ACC112 (cell line): ENCODE results near the gene P2RX5.

ENCODE experiments used
- H2AFZ ChIP-seq: fragments of 200-600 bp; sonication (generic); one replicate; pipeline ENCODE4 v1.6.0; 2017; ENCODE audit warnings: antibody characterized with exemption, low read length; ENCODE audit not compliant: unreplicated experiment
- H3K27ac ChIP-seq: fragments of 200-600 bp; sonication (generic); 2 replicates; pipeline ENCODE4 v1.5.1; 2014; ENCODE audit warnings: low read depth, mild to moderate bottlenecking, antibody characterized with exemption, low read length, moderate library complexity
- H3K27me3 ChIP-seq: fragments of 200-600 bp; sonication (generic); 2 replicates; pipeline ENCODE4 v1.6.1; 2014; ENCODE audit warnings: mild to moderate bottlenecking, antibody characterized with exemption, low read length, moderate library complexity, mixed read lengths; ENCODE audit not compliant: insufficient read depth
- H3K36me3 ChIP-seq: fragments of 200-600 bp; sonication (generic); 2 replicates; pipeline ENCODE4 v1.6.1; 2016; ENCODE audit warnings: mild to moderate bottlenecking, antibody characterized with exemption, low read length, moderate library complexity, mixed read lengths; ENCODE audit not compliant: insufficient read depth
- H3K4me1 ChIP-seq: fragments of 200-600 bp; sonication (generic); one replicate; pipeline ENCODE4 v1.6.1; 2016; ENCODE audit warnings: low read length, mixed read lengths; ENCODE audit not compliant: insufficient read depth, unreplicated experiment, control insufficient read depth
- H3K4me3 ChIP-seq: fragments of 200-600 bp; sonication (generic); 2 replicates; pipeline ENCODE4 v1.5.1; 2014; ENCODE audit warnings: mild to moderate bottlenecking, low read depth, low read length
- H3K79me2 ChIP-seq: fragments of 200-600 bp; sonication (generic); one replicate; pipeline ENCODE4 v1.6.0; 2016; ENCODE audit warnings: low read length; ENCODE audit not compliant: control insufficient read depth, unreplicated experiment, insufficient read depth

P2RX5 gene

GRCh38 chr17:3681057-3681456 lies 14.9 kb downstream of the P2RX5 start:
- Histone ChIP-seq H3K27ac (no peak overlapping the region), H3K4me1 (no peaks in the 10 kb centered on the region), H3K4me3 (no peak overlapping the region), H3K36me3 (no peaks in the 10 kb centered on the region), H3K79me2 (no peaks in the 10 kb centered on the region), H3K27me3 (no peaks in the 10 kb centered on the region), H2AFZ (no peak overlapping the region)

- H2AFZ ChIP-seq: no peak overlapping the region
- H3K4me3 ChIP-seq: no peak overlapping the region
- H3K27ac ChIP-seq: no peak overlapping the region
- no peaks in the 10 kb centered on the region for H3K27me3 ChIP-seq
- H3K36me3 ChIP-seq: no peaks in the 10 kb centered on the region
- H3K79me2 ChIP-seq: no peaks in the 10 kb centered on the region
- H3K4me1 ChIP-seq: no peaks in the 10 kb centered on the region
Measured at GRCh38 chr17:3679531-3680126, 16.3 kb downstream of the P2RX5 start.

- Histone ChIP-seq H3K27me3 (no peaks in the 10 kb centered on the region), H2AFZ (no peak overlapping the region), H3K36me3 (no peaks in the 10 kb centered on the region), H3K4me1 (no peaks in the 10 kb centered on the region), H3K4me3 (no peak overlapping the region), H3K27ac (no peak overlapping the region), H3K79me2 (no peaks in the 10 kb centered on the region)
Measured at GRCh38 chr17:3678821-3679530, 17.0 kb downstream of the P2RX5 start.

GRCh38 chr17:3678095-3678820 lies 17.7 kb downstream of the P2RX5 start:
- Histone ChIP-seq H3K36me3 (no peaks in the 10 kb centered on the region), H3K4me1 (no peaks in the 10 kb centered on the region), H3K4me3 (no peak overlapping the region), H3K79me2 (no peaks in the 10 kb centered on the region), H2AFZ (no peak overlapping the region), H3K27ac (no peak overlapping the region), H3K27me3 (no peaks in the 10 kb centered on the region)

DNA sequence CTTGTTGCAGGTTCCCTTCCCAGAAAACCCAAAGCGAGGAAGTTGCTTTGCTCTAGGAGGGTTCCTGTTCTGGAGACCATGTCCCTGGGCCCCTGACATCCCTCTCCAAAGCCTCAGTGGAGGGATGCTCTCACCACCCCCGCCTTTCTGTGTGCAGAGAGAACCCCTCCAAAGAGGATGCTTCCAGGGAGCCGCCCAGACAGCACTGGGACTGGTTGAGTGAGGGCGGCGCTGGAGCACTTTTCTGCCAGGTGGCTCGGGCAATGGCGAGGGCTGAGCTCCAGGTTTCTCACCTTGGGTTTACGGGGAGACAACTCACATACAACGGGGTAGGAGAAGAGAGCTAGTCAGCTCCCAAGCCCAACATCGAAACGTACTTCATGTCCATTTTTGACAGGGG lies 20.1 kb downstream of the P2RX5 start:
- H3K4me1 ChIP-seq: no peaks in the 10 kb centered on the region
- no peaks in the 10 kb centered on the region for H3K27me3 ChIP-seq
- no peak overlapping the region for H3K4me3 ChIP-seq
- H3K27ac ChIP-seq: no peak overlapping the region
- no peaks in the 10 kb centered on the region for H3K79me2 ChIP-seq
- no peaks in the 10 kb centered on the region for H3K36me3 ChIP-seq
- no peak overlapping the region for H2AFZ ChIP-seq

- peaks cover 23% of the 10 kb centered on the region for H3K79me2 ChIP-seq
- no peak overlapping the region for H3K4me3 ChIP-seq
- H3K27ac ChIP-seq: no peak overlapping the region
- no peaks in the 10 kb centered on the region for H3K27me3 ChIP-seq
- H3K36me3 ChIP-seq: no peaks in the 10 kb centered on the region
- no peak overlapping the region for H2AFZ ChIP-seq
- H3K4me1 ChIP-seq: peaks cover 9% of the 10 kb centered on the region
Measured at GRCh38 chr17:3672571-3672970, 23.4 kb downstream of the P2RX5 start.

GRCh38 chr17:3669548-3669947 lies 26.4 kb downstream of the P2RX5 start:
- Histone ChIP-seq H3K4me1 (peaks cover 21% of the 10 kb centered on the region), H3K4me3 (peak overlapping the region; percentile 88), H3K27ac (no peak overlapping the region), H3K27me3 (no peaks in the 10 kb centered on the region), H3K79me2 (peaks cover 49% of the 10 kb centered on the region), H2AFZ (no peak overlapping the region), H3K36me3 (no peaks in the 10 kb centered on the region)

- peak overlapping the region; percentile 88 for H3K4me3 ChIP-seq
- H2AFZ ChIP-seq: peak overlapping the region; percentile 69
- H3K27ac ChIP-seq: peak overlapping the region; percentile 38; the same call in 1 of the 2 replicates
Measured at GRCh38 chr17:3669085-3669347, 26.9 kb downstream of the P2RX5 start.

DNA sequence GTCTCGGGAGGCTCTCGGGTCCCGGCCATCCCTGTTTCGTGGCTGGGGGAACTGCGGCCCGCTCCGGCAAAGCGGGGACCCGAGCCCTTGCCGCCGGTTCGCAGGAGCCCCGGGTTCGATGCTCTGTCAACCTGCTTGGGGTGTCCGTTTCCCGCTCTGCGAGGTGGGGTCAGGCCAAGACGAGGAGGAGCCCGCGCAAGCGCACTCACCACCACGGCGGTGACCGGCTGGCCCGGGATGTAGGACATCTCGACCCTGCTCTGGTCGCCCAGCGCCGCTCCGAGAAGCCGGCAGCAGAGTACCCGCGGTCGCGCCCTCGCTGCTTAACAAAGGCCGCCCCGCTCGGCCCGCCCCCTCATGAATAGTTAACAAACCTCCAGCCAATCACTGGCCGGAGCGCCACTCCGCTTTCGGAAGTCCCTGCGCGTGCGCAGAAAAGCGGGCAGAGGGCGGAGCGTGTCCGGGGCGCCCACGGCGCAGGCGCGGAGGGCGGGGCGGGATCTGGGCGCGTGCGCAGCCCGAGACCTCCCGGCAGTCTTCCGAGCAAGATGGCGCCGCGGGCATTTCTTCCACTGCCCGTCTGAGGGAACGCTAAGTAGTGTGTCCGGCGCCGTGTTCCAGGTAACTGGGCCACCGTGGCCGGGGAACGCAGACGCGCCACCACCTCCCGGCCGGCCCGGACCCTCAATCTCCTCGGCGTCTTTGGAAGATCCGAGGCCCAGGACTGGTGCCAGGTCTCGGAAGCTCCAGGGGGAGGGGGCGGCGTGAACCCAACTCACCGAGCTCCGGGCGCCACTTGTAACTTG lies 27.5 kb downstream of the P2RX5 start, which contains the start of the genes EMC6 and TAX1BP3:
EMC6 (plus strand) TSS at position 534 of the 806 bp plus-strand sequence. CDS start 335 bp downstream, outside the sequence.
TAX1BP3 (minus strand) TSS at position 300 of the 806 bp plus-strand sequence; CDS start at position 248, 52 bp downstream.
- peak within 1 kb of the TSS; percentile 69 for H2AFZ ChIP-seq
- H3K36me3 ChIP-seq: no peaks in the 10 kb centered on the region
- H3K79me2 ChIP-seq: peaks cover 50% of the 10 kb centered on the region

More at GRCh38 chr17:3669085-3669347, 26.9 kb downstream of the P2RX5 start:
- Histone ChIP-seq H3K79me2 (peaks cover 50% of the 10 kb centered on the region), H3K27me3 (no peaks in the 10 kb centered on the region), H3K36me3 (no peaks in the 10 kb centered on the region), H3K4me1 (peaks cover 21% of the 10 kb centered on the region)

More for the DNA sequence above, 27.5 kb downstream of the P2RX5 start, which contains the start of the genes EMC6 and TAX1BP3:
- Histone ChIP-seq H3K27me3 (no peaks in the 10 kb centered on the region), H3K4me1 (peaks cover 21% of the 10 kb centered on the region), H3K4me3 (peak within 1 kb of the TSS; percentile 88), H3K27ac (peak within 1 kb of the TSS; percentile 85)
